NCI-H2107 treated with DMSO at 0.1 percent for 48 hours (cell line): Measurements from ENCODE around the gene TFIP11.

Experiments
- DNase-seq: peaks from one replicate; lab custom pipeline; 2025; ENCODE audit not compliant: unreplicated experiment; lab: John Stamatoyannopoulos, UW

Gene TFIP11

DNA sequence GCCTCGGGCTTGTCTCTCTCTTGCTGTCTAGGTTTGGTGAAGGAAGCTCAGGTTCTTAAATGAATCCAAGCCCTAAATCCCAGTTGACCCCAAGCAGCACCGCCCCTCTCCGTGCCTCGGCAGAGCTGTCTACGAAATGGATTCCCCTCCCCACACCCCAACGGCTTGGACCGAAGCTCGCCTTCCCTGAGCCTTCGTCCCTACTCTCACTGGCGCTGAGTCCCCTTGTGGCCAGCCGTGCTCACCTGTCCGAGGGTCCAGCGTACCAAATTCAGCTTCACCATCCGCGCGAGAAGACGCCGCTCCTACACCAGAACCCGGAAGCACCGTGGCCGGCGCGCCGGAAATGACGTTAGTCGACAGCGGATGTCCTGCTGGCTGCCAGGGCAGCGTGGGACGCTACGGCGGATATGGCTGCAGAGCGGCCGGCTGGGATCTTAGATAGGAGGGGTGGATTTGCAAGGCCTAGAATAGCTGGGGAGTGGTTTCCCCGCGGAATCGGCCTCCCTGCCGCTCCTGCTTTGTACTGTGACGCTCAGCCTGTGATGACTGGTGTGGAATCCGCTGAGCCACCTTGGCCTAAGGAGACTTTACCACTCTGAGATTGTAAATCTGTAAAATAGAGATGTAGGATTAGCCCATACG lies at the start of gene TFIP11:
TFIP11 (minus strand) TSS at position 325 of the 645 bp plus-strand sequence. CDS start 2,201 bp downstream, outside the sequence.
- DNase-seq = peak; percentile 26

DNA sequence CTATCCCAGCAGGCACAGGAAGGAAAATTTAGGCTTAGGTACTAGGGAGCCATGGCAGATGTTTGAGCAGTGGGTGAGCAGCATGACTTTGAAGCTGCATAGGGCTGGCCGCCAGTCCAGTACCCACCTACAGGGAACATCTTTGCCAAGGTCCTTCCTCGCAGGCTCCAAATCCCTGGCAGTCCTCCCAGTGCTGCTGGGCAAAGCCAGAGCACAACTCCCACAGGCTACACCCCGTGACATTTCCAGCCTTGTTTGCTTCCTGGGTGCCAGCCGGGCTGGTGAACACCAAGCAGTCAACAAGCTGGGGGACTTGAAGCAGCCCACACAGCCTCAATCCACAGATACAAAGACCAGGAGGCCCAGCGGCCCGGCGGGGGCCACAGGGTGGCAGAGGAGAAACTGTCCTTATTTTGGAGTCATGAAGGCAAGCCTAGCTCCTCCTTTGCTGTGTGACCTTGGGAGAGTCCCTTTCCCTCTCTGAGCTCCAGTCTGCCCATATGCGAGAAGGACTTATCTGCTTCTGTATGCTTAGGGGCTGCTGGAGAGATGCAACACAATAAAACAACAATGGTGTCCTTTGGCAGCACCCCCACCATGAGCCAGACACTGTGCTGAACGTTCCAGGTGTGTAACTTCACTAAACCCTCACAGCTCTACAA lies 49.6 kb upstream of the TFIP11 start:
- DNase-seq = no peak

DNA sequence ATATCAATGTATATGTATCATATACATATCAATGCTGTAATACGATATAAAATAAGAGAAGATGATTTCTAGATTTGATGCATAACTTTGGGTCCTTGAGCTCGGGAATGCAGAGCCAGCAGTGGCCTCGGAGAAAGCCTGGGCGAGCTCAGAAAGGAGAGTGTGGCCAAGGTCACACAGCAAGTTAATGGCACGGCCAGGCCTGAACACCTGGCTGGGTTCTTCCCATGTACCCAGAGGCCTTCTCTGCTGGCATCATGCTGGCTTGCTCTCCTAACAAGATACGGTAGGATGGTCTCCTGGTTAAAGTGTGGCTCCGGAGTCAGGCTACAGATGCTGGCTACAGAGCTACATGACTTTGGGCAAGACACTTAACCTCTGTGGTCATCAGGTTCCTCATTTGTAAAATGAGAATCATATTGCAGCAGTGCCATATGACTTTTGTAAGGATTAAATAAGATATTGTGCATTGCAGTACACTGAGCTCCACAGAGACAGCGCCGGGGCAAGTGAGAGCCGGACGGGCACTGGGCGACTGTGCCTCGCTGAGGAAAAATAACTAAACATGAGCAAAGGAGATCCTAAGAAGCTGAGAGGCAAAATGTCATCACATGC lies 47.8 kb upstream of the TFIP11 start:
- DNase-seq = no peak

DNA sequence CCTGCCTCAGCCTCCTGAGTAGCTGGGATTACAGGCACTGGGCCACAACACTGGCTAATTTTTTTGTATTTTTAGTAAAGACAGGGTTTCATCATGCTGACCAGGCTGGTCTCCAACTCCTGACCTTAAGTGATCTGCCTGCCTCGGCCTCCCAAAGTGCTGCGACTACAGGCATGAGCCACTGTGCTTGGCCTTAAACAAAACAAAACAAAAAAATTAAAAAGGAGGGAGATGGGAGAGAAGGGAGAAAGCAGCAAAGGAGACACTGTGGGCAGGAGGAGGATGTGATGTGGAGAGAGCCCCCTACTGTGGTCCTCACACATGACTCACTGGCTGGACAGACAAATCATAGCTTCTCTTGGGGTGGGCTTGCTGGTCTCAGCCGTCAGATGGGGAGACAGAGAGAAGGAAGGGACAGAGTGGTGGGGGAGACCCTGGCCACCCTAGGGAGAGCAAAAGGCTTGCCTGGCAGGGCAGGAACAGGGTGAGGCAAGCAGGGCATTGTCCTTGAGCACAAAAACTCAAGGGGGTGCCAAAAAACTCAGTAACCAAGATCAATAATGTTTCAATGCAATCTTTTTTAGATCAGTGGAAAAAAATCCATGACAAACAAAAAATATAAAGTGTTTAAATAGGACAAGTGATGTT lies 46.1 kb upstream of the TFIP11 start:
- no peak for DNase-seq

DNA sequence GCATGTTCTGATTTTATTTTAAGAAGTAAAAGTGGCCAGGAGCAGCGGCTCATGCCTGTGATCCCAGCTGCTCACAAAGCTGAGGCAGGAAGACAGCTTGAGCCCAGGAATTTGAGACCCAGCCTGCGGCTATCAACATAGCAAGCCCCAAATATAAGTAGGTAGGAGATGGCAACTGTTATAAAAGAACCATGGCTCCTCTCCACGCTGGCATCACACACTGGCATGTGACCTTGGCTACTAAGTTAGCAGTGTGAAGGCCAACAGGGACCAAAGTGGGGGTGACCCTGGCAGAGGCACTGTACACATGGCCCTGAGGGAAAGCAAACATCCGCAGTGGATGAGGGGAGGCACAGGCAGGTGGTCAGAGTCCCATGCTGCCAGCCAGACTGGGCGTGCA lies 44.6 kb upstream of the TFIP11 start:
- no peak for DNase-seq

DNA sequence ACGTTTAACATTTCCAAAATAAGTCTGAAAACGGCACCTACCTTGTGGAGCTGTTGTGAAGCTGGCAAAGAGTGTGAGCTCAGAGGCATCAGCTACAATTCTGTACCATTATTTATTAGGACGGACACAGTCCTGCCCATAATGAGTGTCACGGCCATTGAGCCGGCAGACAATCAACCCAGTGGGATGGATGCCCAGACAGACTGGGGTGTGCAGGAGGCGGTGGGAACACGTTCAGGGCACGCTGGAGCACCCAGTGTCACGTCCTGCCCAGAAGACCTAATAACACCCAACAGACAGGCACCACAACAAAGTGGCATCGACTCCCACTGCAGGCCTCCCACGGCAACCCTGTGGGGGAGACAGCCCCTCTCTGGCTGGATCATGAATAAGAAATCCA lies 43.2 kb upstream of the TFIP11 start:
- no peak for DNase-seq

DNA sequence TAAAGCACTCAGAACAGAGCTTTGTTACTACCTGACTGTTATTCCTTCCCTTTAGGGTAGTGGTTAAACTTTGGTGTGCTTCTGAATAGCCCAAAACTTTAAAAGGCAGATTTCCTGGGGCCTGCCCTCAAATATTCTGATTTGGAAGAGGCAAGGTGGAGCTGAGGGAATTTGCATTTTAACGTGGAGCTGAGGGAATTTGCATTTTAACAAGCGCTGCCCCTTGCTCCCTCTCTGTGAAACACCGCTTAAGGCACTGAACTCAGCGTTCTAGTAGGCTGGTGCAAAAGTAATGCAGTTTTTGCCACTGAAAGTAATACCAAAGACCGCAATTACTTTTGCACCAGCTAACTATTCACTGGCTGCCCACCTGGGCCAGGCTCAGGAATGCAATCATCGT lies 42.7 kb upstream of the TFIP11 start:
- no peak for DNase-seq

DNA sequence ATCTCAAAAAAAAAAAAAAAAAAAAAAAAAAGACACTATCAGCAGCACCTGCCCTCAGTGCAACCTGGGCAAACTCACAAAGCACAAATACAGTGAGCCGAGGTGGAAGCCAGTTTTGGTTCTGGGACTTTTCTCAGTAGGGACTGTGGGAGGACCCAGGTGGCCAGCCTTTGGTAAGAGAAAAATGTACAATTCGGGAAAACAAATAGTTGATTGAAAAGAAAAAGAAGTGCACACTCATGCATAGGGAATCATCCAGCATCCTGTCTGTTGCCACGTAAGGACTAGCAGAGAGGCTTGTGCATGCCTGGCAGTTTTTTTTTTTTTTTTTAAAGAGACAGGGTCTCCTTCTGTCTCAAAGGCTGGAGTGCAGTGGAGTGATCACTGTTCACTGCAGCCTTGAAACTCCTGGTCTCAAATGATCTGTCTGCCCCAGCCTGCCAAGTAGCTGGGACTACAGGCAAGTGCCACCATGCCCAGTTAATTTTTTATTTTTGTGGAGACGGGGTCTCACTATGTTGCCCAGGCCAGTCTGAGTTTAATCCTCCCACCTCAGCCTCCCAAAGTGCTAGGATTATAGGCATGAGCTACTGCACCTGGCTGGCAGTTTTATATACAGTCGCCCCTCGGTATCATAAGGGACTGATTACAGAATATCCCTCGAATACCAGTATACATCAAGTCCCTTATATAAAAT lies 40.9 kb upstream of the TFIP11 start:
- peak; percentile 44 for DNase-seq

DNA sequence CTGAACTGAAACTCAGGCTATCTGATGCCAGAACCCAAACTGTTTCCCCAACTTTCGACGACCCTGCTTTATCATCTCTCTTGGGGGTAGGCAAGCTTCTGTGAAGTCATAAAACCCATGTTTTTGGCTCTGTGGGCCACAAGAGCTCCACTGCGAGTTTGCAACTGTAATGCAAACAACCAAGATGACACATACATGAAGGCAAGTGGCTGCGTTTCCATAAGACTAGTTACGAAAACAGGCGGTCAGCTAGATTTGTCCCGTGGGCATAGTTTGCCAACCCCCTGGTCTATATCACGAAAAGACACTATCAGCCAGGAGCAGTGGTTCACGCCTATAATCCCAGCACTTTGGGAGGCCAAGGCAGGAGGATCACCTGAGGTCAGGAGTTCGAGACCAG lies 40.2 kb upstream of the TFIP11 start:
- DNase-seq = no peak

DNA sequence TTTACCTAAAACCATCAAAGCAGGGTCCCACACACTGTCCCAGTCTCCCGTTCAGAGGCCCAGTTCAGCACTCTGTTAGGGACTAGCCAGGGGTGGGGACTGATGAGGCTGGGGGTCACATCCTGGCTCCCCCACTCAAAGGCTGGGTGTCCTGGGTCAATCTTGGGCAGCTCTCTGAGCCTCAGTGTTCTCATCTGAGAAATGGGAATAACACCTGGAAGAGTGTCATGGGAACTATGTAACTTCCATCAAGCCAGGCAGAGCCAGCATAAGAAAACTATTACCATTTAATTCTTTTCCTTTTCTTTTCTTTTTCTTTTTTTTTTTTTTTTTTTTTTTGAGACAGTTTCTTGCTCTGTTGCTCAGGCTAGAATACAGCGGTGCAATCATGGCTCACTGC lies 39.3 kb upstream of the TFIP11 start:
- no peak for DNase-seq

DNA sequence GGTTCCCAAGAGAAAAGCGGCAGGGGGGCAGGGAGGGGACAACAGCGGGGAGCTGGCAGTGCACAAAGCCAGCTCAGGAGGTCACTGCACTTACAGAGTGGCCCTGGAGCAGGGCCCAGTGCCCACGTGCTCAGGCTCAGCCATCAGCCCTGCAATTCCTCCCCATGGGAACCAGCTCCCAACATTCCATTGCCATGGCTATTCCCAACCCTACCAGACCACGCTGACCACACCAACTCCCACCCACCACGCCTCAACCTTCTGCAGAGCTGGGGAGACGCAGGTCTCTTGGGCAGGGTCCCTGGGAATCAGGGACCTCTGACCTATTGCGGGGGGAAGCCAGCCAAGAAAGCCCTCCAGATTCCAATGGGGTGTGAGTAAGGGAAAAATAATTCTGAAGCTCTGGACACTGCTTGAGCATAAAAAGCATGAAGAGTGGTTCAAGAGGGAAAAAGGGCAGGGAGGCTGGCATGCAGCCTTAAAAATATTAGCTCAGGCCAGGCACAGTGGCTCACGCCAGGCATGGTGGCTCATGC lies 38.3 kb upstream of the TFIP11 start:
- DNase-seq = no peak

DNA sequence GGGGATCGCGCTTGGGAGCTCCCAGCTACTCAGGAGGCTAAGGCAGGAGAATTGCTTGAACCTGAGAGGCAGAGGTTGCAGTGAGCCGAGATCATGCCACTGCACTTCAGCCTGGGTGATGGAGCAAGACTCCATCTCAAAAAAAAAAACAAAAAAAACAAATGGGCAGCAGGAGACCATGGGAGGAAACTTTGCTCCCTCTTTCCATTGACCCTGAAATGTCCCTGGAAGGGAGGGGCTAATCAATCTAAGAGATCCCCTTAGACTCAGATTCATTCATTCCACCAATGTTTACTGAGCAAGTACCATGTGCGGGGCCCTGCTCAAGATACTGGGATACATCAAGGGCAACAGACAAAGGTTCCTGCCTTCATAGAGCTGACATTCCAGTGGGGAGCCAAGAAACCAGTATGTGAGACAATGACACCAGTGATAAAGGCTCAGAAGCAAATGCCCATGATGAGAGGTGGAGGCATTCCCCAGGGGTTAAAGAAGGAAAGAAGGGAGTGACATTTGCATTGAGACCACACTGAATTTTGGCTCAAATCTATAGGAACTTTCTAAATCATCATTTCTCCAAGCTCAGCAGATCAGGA lies 37.7 kb upstream of the TFIP11 start:
- DNase-seq = no peak

DNA sequence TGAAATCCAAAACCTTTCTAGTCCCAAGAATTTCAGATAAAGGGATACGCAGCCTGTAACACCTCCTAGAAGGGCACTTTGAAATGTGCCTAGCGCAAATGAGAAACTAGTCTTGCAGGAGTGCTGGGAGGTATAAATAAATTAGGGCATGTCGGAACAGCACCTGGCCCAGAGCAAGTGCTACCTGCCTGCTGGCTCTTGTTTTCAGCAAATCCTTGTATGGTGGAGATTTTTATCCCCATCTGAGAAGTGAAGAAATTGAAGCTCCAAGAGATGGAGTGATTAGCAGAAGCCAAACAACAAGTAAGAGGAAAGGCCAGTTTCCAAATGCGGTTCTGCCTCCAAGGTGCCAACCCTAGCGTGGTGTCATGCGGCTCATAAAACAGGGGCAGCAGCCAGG lies 36.7 kb upstream of the TFIP11 start:
- DNase-seq = no peak

DNA sequence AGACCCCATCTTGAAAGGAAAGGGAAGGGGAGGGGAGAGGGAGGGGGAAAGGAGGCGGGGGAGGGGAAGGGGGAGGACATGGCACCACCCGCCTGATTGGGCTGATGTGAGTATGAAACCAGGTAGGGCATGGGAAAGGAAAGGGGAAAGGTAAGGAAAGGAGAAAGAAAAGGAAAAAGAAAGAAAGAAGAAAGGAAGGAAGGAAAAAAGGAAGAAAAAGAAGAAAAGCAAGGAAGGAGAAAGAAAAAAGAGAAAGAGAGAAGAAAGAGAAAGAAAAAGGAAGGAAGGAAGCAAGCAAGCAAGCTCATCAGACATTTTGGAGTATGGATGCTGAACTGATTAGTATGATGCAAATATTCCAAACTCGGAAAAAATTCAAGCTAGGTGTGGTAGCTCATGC lies 36.0 kb upstream of the TFIP11 start:
- DNase-seq = no peak

DNA sequence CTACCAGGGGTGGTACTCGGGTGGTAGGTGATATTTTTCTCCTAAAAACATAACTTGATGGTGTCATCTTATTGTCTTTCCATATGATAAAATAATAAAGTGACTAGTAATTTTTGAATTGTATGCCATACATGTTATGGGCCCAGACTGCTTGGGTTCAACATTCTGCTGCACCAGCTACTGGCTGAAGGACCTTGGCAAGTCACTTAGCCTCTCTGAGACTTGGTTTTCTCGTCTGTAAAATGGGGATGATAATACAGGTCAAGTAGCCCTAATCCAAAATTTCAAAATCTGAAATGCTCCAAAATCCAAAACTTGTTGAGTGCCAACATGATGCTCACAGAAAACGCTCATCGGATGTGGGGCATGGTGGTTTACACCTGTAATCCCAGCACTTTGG lies 35.6 kb upstream of the TFIP11 start:
- no peak for DNase-seq

DNA sequence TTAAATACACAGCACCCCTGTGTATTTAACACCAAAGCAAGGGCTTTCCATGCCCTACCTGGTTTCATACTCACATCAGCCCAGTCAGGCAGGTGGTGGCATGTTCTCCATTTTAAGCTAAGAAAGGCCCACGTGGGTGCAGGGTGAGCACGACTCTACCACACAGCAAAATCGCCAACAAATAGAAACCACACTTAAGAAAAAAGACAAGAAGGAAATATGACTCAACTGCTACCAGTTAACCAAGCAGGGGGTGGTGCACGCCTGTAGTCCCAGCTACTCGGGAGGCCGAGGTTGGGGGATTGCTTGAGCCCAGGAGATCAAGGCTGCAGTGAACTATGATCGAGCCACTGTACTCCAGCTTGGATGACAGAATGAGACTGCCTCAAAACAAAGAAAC lies 35.2 kb upstream of the TFIP11 start:
- DNase-seq = no peak

DNA sequence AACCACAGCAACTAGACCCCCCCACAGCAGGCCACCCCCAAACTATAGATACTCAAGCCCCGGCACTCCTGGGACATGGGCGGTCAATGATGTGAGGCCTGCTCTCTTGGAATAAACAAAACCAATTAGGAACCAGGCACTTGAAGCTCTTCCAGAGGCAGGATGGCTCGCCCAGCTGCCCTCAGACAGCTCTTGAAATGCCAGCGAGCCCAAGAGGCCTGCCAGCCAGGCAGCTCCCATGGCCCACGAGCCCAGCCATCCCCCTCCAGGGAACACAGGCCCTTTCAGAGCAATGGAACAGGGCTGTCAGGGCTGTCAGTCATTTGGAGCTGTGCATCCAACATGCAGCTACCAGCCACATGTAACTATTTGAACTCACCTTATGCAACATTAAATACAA lies 34.0 kb upstream of the TFIP11 start:
- DNase-seq = no peak

DNA sequence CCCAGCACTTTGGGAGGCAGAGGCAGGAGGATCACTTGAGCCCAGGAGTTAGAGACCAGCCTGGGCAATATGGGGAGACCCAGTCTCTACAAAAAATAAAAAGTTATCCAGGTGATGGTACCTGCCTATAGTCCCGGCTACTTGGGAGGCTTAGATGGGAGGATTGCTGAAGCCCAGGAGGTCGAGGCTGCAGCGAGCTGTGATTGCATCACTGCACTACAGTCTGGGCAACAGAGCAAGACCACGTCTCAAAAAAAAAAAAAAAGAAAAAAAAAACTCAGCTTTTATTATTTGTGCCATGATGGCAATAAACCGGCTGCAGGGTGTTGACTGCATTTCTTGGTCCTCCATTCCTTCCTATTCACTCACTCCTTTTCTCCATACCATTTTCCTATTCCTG lies 33.6 kb upstream of the TFIP11 start:
- no peak for DNase-seq

DNA sequence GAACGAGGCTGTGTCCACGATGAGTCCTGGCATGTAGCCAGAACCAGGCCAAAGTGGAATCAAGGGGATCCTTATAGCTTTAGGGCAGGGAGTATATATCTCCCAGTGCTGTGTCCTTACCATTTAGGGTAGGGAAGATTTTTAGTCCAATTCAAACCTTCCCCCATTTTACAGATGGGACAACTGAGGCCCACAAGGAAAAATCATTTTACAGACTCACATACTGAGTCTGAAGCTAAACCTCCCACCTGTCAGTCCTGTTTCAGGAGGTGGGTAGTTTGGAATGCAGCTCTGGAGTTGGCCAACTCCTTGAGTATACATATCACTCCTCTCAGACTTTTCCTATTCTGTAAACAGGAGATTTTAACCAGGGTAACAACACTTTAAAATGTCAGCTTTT lies 33.1 kb upstream of the TFIP11 start:
- no peak for DNase-seq

DNA sequence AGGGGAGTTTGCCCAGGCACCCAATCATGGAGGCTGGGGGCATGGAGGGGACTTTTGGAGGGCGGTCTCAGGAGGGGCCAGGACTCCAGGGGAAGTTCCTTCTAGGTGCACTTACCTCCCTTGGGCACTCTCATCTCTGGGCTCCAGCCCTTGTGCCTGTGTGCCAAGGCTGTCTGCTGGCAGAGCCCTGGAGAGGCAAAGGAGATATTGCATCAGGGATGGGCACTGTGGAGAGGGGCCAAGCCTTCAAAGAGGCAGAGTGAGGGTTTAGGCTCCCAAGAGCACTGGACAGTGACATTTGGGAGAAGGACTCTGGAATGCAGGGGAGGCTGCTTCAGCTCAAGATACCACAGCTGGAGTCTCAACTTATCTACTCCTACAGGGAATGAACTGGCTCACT lies 32.2 kb upstream of the TFIP11 start:
- DNase-seq = no peak

DNA sequence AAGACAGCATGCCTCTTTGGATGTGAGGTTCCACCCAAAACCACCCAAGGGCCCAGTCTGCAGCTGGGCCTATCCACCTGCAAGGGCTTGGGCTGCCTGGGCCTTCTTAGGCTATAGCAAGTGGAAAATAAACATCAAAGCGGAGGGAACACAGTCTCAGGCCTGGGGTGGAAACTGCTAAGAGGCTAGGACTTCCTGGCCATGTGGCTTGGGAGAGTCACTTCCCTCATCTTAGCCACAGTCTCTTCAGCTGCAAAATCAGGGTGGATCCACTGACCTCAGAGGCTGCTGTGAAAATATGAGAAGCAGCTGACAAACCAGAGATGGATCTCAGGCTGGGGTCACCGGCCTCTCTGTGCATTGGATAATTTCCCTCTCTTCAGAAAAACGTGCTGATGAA lies 30.6 kb upstream of the TFIP11 start:
- no peak for DNase-seq
